Suppressor macrophage treated with lipopolysaccharide for 1 hour (primary cell): ENCODE results near the gene SORCS1.
A peak's percentile ranks its signal among the peaks of the same experiment; 100 is the strongest.
"Not testable (repeated sequence)": the region's sequence is repeated elsewhere in the genome, so short reads cannot be mapped to it uniquely, and the experiment has no call there.

ENCODE experiments used
- DNase-seq, 3 donors: peaks; one replicate each; pipeline ENCODE4 v3.0.0-alpha.2; 2020 to 2022

SORCS1 gene

DNA sequence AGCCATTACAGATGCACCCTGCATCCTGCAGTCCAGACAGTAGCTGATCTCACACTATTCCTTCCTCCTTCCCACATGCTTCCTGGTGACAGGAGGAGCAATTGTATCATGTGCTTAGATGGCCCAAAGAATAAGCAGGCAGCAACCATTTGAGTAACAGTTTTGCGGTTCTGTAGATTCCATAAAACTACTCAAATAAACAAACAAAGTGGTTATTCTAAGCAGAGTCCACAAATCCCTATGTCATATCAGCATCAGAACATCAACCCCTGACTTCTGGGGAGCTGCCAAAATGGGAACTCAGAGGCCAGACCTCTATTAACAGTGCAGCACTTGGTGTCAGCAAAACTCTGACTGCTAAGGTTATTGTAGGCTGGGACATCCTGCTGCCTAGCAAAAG lies 226.0 kb downstream of the SORCS1 start:
- no peak for DNase-seq

DNA sequence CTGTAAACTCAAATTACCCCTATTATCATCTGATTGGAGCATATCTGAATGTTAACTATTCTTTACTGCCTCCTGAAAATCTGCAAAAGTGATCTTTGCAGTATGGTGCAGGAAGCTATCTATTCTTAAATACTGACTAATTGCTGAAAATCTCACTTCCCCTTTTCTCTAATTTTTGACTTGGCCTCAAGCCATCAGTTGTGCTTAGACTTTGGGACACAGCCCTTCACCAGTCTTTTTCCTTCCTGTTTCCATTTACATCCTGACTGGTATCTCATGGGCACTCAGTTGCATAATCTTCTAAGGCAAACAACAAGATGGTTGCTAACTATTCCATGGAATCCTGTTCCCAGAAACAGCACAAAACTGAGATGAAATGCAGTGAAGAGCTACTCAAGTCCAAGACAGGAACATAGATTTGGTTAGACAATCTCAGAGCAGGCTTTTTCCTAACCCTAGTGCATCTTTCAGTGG lies 228.5 kb downstream of the SORCS1 start:
- peak; percentile 71 to 90 (median 88) for DNase-seq

DNA sequence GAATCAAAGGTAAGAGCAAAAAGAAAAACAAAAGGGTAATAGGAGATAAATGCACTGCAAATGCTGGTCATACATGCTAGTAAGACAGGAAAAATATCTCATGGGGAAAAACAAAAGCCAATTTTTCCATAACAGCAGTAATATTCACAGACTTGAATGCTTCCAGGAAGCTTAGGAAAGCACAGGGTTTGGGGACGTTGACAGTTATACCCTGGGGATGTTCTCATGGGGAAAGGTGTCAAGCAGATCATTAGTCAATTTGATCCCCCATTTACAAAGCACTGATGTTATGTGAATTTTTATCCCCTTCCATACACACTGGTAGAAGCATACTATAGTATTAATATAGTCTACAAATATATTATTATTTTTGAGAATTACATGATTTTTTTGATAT lies 232.7 kb downstream of the SORCS1 start:
- no peak for DNase-seq

DNA sequence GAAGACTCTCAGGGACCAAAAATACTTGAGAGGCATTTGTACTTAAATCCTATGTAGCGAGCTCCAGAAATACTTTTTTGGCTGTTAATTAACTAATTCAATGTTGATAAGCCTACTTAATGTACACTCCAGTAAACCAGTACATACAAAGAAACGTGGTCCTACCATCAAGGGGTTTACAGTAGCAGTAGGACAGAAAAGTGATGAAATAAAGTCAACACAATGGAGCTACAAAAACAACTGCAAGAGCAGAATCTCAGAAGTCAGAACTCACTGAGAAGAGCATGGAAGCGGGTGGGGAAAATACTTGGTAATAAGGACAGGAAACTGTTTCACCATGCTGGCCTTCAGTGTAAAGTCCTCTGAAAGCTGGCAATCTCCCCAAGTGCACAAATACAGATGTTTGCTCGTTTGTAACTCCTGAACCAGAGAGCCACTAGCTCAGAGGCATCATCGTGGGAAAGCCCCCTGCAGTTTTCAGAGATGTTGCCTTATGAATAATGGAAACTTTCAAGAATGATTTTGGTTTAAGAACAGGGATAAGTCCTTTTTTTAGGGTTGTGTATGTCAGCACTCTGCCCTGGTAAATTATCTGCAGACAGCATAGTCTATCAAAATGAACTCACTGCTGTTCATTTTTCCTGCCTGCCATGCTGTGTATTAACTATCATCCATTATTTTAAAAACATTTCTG lies 233.2 kb downstream of the SORCS1 start:
- DNase-seq = peak; percentile 72 to 87 (median 77)

DNA sequence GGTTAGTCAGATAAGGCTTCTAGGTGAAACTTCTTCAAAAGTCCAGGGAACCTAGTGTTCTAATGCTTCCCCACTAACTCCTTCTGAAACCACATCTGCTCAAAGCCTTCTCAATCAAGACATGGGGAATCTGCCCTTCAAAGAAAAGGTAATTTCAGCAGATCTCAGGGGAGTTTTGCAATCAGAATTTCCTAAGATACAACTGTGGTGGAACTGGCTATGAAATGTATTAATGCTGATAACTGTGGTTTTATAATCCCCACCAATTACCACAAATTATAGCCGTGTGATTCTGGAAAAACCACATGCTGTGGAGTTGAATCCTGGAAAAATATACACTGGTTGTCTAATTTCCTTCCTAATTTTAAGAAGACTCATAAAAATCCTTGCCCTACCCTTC lies 233.8 kb downstream of the SORCS1 start:
- DNase-seq = peak; percentile 25 to 67 (median 61)

DNA sequence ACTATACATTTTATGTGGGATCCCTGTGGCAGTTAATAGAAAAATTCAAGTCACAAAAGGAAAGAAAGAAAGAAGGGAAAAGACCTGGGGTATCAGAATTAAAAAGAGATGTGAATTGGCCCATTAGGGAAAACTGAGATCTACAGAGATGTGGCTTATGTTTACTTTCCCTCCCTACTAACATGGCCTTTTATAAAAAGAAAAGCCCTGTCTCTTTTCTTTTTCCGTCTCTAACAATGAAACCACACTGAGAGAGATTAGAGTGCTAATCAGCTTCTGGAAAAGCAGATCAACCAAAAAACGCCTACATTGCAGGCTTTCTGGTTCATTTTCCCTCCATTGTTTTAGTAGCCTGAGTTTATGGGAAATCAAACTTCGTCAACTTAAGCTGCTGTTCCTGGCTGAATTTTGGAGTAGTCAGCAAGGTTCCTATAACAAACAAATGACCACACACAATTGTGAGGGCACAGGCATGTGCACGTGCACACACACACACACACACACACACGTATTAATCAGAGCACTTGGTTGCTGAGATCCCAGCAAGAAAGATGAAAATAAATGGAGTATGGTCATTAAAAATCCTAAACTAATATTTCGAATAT lies 235.1 kb downstream of the SORCS1 start:
- DNase-seq = no peak

DNA sequence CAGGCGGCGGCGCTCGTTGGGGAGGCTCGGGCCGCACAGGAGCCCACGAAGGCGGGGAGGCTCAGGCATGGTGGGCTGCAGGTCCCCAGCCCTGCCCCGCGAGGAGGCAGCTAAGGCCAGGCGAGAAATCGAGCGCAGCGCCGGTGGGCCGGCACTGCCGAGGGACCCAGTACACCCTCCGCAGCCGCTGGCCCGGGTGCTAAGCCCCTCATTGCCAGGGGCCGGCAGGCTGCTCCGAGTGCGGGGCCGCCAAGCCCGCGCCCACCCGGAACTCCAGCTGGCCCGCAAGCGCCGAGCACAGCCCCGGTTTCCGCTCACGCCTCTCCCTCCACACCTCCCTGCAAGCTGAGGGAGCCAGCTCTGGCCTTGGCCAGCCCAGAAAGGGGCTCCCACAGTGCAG lies 236.4 kb downstream of the SORCS1 start:
- not testable (repeated sequence) for DNase-seq

DNA sequence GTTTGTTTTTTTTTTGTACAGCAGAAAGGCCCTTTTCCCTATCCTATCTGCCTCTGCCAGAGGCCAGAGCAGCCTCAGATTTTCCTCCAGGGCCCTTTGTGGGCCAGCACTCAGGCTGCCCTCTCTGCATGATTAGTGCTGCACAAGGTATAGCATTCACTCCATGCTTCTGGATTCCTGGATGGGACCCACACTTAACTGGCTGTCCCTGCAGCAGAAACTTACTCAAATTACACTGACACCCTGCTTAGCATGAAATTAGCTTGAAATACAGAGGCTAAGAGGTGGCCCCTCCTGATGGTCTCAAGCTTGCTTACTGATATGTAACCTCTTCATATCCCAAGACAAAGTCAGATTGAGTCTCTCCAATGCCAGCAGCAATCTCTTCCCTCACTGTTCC lies 239.3 kb downstream of the SORCS1 start:
- no peak for DNase-seq

DNA sequence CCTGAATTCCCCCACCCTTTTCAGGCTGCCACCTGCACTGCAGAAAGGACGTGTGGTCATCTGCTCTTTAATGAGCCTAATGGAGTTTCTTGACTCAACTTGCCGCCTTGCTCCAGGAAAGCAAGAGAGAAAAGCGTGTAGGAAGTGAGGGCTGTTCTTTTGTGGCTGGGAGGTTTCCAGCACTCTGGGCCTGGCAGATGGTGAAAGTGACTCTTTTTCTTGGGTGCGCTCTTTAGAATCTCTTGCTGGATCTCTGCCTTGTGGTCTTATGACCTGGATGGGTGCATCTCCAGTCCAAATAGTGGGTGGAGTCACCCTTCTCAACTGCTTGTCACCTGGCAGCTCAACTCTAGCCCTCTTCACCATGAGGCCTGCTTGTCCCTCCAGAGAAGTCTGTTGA lies 244.0 kb downstream of the SORCS1 start:
- DNase-seq = no peak

DNA sequence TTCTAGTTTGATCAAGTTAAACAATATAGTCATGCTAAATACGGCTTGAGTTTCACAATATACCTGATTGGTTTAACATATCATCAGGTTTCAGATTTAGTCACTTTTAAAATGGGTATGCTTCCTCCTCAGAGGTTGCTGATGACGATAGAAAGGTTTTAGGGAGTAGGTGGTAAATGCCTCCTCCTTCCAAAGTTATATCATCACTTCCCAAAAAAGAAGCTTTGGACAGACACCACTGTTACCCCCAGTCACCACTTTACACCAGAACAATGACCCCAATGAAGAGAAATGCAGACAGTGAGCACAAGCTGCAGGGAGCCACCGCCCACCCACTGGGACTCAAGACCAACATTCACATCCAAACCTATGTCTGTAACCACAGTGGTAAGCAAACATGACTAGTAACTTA lies 244.6 kb downstream of the SORCS1 start:
- peak in 1 of 3 donors; percentile 9 for DNase-seq

DNA sequence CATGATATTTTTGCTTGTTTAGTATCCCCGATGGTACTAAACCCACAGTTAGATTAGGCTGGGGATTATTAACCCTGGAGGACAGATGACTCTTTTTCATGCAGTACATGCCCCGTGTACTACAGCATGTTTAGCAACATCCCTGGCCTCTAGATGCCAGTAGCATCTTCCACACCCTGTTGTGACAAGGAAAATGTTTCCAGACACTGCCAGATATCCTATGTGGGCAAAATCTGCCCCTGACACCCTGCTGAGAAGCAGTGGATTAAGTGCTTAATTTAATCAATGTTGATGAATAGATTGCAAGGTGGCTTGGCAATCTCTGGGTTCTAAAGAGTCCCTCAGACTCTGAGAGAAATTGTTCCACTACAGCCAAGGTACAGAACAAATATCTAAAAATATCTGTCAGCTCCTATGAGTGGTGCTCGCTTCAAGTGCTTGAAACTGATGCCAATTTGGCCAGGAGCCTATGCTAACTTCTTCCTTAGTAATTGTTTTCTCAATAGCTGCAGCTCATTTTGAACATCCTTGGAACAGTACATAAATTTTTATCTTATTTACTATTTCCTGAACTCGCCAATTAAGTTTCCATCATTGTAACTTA lies 247.0 kb downstream of the SORCS1 start:
- no peak for DNase-seq

DNA sequence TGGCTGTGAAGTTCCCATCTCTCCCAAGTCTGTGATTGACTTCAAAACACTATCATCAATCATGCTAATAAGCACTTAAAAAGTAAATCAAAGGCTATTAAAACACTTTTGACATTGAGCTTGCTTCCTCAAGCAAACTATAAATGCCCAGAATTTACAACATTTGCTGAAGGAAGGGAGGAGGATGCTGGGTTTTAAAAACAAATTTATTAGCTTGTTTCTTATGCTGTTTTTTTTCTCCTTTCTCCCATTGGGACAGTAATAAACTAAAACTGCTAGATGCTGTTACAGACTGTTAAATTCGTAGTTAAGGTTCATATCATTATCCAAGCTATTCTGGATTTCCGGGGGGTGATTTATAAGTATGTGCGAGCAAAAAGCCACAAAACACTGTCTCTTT lies 250.5 kb downstream of the SORCS1 start:
- DNase-seq = no peak

DNA sequence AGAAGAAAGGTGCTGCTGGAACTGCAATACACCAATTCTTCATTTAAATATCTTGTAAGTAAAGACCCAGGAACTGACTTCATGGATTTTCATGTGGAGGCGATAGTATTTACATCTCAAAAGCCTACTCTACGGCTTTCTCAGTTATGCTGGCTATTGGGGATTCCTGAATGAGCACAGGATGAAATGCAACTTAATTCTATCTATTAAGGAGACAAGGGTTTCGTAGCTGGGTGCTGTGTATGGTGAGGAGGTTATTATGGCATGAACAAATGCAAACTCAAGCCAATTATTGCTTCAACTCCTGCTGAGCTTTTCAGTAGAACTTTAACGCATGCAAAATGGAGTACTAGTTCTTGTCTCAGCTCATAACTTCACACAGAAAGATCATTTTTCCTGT lies 251.2 kb downstream of the SORCS1 start:
- DNase-seq = no peak

DNA sequence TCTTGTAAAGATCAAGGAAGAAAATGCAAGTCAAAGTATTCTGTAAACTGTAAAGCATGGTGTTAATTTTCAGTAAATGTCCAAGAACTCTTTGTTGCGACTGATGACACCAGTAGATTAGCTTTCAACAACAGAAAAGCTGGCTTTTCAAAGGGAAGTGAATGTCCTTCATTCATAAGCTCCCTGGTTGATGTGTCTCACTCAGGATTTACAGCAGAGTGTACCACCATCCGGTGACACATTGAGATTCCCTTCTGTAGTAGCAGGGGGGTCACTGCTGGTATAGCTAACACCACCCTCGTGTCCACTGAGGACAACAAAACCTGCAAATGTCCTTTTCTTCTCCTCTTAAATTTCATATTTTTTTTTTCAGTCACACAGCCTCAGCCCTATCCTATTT lies 253.4 kb downstream of the SORCS1 start:
- DNase-seq = no peak

DNA sequence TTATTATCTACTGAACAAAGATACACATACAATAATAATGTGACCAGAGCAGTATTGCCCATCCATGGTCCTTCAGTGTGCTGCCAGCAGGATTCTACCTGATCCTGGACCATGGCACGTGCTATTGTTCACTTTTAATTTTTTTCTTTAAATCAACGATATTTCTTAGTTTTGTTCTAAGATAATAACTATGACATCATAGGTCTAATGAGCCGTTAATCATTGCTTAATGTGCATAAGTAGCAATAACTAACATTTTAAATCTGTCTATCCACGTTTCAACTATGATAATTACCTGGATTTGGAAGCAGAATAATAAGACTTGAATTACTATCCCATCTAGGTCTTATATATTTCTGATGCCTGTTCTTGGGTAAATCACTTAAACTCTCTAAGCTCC lies 253.8 kb downstream of the SORCS1 start:
- no peak for DNase-seq

DNA sequence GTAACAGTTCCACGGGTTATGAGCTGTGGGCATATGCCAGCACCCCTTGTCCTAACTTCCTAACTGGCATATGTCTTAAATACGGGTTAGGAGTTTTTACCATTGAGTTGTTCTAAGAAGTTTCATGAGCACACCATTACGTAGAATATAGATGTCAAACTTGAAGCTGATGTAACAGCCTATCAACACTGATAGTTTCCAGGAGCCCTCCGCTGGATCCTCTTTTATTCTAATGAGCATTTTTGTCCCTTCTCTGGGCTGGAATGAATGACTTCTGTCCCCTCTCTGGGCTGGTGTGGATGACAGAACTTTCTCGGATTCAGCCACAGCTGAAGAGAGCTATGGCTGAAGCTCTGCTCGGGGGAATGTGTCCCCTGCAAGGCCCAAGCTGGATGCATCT lies 256.3 kb downstream of the SORCS1 start:
- no peak for DNase-seq

DNA sequence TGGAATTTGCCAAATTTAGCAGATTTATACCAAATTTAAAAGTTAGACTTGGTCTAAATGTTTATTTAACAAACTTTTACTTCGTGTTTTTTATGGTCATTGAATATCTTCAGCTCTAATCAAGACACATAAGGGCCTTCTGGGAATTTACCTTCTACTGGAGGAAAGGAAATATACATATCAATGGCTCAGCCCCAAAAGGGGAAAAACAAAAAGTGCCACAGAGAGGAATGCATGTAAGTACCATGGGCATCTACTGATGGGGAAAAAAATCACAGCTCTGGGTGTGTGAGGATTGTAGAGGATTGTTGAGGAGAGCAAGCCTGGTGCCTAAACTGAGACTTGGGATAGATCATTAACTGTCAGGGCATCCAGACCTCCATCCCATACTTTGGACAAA lies 260.3 kb downstream of the SORCS1 start:
- no peak for DNase-seq

DNA sequence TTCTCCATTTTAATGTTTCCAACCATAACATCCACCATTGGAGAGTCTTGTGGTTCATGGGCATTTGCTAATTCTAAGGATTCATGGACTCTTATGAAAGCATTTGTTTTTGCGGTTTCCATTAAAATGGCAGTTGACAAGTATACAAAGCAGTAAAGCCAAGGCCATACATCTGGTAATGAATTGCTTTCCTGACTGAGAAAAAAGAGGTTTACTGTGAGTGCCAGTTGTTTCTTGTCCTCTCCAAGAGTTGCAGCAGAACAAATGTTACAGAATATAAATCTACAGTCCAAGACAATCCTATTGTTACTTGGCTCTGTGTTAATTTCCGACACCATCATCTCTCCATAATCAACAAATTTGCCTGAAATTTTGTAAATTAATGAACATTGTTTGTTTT lies 261.3 kb downstream of the SORCS1 start:
- DNase-seq = no peak

DNA sequence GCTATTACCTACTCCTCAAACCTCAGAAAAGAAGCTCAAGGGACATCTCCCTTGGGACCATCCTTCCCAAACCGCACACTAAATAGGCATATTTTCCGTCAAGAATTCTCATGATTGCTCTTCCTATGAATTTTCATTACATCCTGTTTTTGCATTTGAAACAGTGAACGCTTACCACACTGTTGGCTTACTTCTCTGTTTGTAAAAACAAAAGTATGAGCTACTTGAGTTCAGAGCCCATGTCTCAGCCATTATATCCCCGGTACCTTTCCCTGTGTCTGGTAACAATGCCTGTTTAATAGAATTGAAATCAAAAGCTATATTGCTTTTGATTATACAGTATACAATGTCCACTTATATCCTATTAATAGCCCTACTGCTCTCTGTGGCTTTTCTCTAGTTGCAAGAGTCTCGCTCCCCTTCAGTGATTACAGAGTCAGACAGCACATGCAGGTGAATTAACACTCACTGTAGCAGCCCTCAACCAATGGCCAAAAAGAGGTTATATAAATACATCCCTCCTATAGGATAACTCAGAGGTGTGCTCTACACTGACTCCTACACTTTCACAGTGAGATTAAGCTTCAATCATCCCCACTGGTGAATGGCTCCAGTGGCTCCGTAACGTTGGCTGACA lies 264.4 kb downstream of the SORCS1 start:
- peak; percentile 10 to 55 (median 33) for DNase-seq

DNA sequence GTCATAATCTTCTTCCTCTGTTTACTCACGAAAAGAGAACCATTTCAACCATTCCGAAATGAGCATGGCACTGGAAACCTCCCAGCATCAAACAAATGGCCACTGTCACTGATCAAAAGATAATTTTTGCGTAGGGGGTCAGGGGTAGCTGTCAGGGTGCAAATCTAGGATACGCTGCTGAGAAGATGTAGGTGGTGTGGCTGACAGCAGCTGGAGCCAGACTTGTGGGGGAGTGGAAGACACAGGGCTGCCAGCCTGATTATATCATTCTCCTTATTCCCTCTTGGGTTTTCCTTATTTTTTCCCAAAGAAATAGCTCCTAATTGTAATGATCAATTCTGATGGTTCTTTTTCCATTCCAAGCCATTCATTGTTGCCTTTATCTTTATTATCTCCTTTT lies 266.1 kb downstream of the SORCS1 start:
- no peak for DNase-seq

DNA sequence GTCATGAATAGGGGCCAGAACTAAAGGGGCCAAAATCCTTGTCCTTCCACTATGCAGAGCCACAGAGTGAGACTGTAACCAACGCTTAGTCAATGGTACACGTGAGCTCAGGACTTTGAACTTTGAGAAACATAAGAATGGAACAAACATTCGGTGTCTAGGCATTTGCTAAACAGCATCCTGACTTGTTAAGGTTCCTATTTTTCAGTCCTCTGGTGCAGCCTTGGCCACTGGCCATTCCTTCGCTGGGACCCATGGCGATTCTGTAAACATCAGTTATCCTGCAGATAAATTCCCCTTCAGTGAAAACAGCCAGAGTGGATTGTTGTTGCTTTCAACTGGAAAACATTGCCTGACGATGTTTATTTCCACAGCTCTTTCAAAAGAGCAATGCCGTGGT lies 266.8 kb downstream of the SORCS1 start:
- DNase-seq = no peak

DNA sequence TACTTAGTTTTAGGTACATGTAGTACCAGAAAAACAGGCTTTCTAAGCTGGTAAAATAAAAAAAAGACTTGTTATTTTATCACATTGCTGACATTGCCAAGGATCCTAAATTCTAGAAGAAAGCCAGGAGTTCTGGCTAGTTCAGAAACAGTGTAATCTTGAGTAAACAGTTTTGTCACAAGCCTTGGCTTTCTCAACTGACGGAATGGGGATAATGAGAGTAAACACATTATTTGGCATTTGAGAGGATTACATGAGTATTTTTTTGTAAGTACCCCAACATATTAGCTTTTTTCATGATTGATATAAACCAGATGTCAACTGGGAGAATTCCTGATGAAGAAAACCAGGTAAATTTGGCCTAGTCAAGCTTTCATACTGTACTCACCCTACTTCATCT lies 269.8 kb downstream of the SORCS1 start:
- no peak for DNase-seq

DNA sequence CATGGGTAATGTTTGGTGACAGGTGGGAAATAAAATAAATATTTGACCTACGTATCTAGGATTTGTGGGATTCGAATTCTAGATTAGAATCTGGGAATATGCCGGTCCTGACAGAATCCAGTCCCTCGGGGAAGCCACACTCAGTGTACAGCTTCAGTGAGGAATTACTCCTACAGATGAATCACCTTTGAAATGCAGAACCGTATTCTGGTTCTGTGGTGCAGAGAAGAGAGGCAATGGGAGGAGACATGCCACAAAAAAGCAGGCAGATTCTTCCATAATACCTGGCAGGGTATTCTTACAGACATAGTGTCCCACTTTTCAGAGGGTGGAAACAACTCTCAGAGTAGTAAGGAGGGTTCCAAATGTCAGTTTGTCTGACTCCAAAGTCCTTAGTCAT lies 286.9 kb downstream of the SORCS1 start:
- peak in 1 of 3 donors; percentile 32 for DNase-seq

DNA sequence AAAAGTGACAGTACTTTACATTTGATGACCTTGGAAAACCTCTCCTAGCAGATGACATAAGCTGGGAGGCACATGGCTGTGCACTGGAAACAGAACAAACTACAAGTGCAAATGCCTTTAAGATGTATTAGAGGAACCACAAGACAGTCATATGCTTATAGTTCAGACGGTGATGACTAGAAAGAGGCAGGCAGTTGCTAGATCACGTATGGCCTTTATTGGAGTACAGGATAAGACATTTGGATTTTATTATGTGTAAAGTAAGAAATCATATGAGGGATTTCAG lies 290.0 kb downstream of the SORCS1 start:
- peak; percentile 49 to 61 (median 56) for DNase-seq
